ENCODE measurements around the gene KDM8.

KDM8 gene

GRCh38 chr16:27235938-27236245 is 32.6 kb downstream of the KDM8 start:
- peak overlapping the region; percentile 83 for H3K27ac ChIP-seq
- TF ChIP-seq ZFX (IDR thresholded peaks at IDR 0.05) (no peak), CTCF (conservative IDR thresholded peaks at IDR 0.05) (no peak)

DNA sequence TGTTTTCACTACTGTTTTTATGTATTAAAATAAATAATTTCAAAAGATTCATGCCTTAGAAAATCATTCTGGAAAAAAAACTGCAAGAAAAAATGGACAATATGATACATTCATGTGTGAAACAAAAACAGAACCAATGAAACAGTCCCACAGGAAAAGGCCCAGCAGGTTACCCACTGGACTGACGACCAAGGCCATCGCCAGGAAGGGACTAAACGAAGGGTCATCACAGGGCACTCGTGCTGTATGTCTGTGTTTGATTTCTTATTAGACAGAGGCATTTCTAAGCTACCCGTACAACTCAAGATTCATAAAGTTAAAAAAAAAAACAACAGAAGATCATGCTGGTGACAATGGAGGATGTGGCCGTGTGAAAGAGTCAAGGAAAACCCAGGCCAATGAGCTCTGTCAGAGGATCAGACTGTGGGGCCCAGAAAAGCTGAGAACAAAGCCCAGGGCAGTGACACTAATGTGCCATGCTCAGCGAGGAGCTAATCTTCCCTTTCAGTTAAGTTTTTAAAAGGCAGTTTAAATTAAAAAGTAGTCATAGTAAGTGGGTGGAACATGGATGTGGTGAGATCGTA is 33.4 kb downstream of the KDM8 start:
- no peak for TF ChIP-seq CTCF (conservative IDR thresholded peaks at IDR 0.05)
- H3K27ac ChIP-seq, result no peak overlapping the region; the same call in 1 of the 2 replicates

DNA sequence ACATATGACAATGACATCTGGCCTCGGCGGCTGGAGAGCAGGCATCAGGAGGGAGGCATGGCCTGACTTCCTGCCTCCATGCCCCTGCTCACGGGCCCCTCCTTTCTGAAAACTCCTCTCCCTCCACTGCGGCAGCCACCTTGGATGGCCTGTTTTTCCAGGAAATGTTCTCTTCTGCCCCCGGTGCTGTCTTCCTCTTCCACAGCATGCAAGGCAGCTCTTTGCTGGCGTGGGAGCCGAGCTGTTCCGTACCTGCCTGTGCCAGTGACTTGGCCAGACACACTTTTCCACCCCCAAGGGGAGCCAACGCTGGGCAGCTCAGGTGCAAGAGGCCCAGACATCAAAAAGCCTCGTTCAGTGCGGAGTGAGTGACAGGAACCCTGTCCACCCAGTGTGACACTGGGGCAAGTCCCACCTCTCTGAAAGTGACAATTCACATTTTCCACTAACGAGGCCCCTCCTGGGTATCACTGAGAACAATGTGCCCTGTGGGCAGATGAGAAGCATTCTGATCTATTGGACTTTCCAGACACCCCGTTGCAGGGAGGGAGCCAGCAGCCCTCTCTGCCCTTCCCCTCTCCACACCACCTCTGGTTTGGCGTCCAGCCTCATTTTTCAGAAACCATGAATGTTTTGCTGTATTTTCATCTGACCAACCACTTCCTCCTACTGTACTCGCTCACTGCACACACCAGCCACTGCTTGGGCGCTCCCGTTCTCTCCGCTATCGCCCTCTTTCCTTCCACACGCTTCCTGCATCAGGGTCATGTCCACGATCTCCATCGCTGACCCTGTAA is 34.1 kb downstream of the KDM8 start:
- TF ChIP-seq ZFX (IDR thresholded peaks at IDR 0.05), result no peak
- TF ChIP-seq CTCF (conservative IDR thresholded peaks at IDR 0.05), result no peak
- H3K27ac ChIP-seq, result no peak overlapping the region; the same call in 1 of the 2 replicates

GRCh38 chr16:27238016-27238587 is 34.8 kb downstream of the KDM8 start:
- TF ChIP-seq CTCF (conservative IDR thresholded peaks at IDR 0.05), result no peak
- no peak for TF ChIP-seq ZFX (IDR thresholded peaks at IDR 0.05)
- H3K27ac ChIP-seq, result no peak overlapping the region

GRCh38 chr16:27238591-27238990 is 35.3 kb downstream of the KDM8 start:
- no peak overlapping the region for H3K27ac ChIP-seq
- no peak for TF ChIP-seq CTCF (conservative IDR thresholded peaks at IDR 0.05)

GRCh38 chr16:27239026-27239425 is 35.7 kb downstream of the KDM8 start:
- no peak for TF ChIP-seq ZFX (IDR thresholded peaks at IDR 0.05)
- no peak overlapping the region for H3K27ac ChIP-seq

DNA sequence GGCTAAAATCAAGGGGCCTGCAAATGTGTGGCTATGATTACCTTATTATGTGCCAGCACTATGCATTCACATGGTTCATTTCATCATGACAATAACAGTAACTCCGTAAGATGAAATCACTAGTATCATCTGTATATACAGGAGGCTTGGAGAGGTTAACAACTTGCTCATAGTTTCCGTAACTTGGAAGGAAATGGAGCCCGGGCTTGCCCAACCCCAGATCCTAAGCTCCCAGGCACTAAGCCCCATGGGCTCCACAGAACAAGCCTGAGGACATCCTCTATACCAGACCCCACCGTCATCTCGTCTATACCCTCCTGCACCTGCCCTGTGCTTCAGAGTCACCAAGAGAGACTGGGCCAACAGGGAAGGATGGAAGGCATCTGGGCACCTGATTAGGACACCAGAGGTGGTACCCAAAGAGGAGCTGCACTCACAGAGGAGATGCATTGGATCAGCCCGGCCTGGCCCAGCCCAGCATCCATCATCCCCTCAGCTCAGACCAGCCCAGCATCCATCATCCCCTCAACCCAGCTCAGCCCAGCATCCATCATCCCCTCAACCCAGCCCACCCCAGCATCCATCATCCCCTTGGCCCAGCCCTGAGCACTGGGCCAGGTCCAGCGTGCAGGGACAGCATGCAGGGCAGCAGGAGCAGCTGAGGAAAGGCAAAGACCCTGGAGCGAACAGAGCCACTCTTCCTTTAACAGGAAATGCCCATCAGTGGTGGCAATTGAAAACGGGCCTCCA is 36.8 kb downstream of the KDM8 start:
- no peak overlapping the region for H3K27ac ChIP-seq
- TF ChIP-seq CTCF (conservative IDR thresholded peaks at IDR 0.05), result no peak
- no peak for TF ChIP-seq ZFX (IDR thresholded peaks at IDR 0.05)
